Neural cell (in vitro differentiated cells): ENCODE results near the gene B3GALT5. TPM values are rescaled to one million over a fixed set of nuclear protein-coding genes. Genes with fewer than 3 reads are reported as not detected.

Source experiments
- H2AFZ ChIP-seq: fragments of 200-600, 300-800 bp; sonication (generic), shearing (Covaris generic); 2 replicates; pipeline ENCODE4 v1.6.0; 2014; ENCODE audit warnings: low read depth, mild to moderate bottlenecking, antibody characterized with exemption, low read length, moderate library complexity
- H3F3A ChIP-seq: fragments of 200-600 bp; shearing (Covaris generic); 2 replicates; pipeline ENCODE4 v1.6.1; 2016; ENCODE audit warnings: mild to moderate bottlenecking, moderate library complexity, mixed read lengths, antibody characterized with exemption, low read length; ENCODE audit not compliant: insufficient read depth, poor library complexity, severe bottlenecking
- H3K27ac ChIP-seq: fragments of 200-600, 300-800 bp; sonication (generic), shearing (Covaris generic); 2 replicates; pipeline ENCODE4 v1.5.1; 2014; ENCODE audit warnings: mild to moderate bottlenecking, low read length, moderate library complexity
- H3K27me3 ChIP-seq: fragments of 300-800, 200-600 bp; sonication (generic), shearing (Covaris generic); 2 replicates; pipeline ENCODE4 v1.6.0; 2014; ENCODE audit warnings: mild to moderate bottlenecking, low read depth, low read length, moderate library complexity; ENCODE audit not compliant: insufficient read depth
- H3K36me3 ChIP-seq: fragments of 300-800, 200-600 bp; sonication (generic), shearing (Covaris generic); 2 replicates; pipeline ENCODE4 v1.5.1; 2014; ENCODE audit warnings: mild to moderate bottlenecking, antibody characterized with exemption, low read length, moderate library complexity; ENCODE audit not compliant: insufficient read depth
- H3K4me2 ChIP-seq: fragments of 300-800, 200-600 bp; sonication (generic), shearing (Covaris generic); 2 replicates; pipeline ENCODE4 v1.6.0; 2014; ENCODE audit warnings: mild to moderate bottlenecking, low read length
- H3K4me3 ChIP-seq: fragments of 300-800, 200-600 bp; sonication (generic), shearing (Covaris generic); 2 replicates; pipeline ENCODE4 v1.5.1; 2014; ENCODE audit warnings: mild to moderate bottlenecking, low read length, moderate library complexity
- H3K79me2 ChIP-seq: fragments of 200-600 bp; shearing (Covaris generic); replicated peaks from 2 replicates; pipeline ENCODE4 v1.6.0; 2014; ENCODE audit warnings: mild to moderate bottlenecking, low read length, moderate library complexity; ENCODE audit not compliant: insufficient read depth
- H3K9ac ChIP-seq: fragments of 300-800, 200-600 bp; sonication (generic), shearing (Covaris generic); 2 replicates; pipeline ENCODE4 v1.6.1; 2016; ENCODE audit warnings: mild to moderate bottlenecking, low read length, mixed read lengths
- H3K9me2 ChIP-seq: fragments of 200-600 bp; shearing (Covaris generic); 2 replicates; pipeline ENCODE4 v1.6.1; 2016; ENCODE audit warnings: mild to moderate bottlenecking, low read length, mixed read lengths; ENCODE audit not compliant: insufficient read depth
- H3K9me3 ChIP-seq: fragments of 200-600, 300-800 bp; sonication (generic), shearing (Covaris generic); 2 replicates; pipeline ENCODE4 v1.6.1; 2016; ENCODE audit warnings: mild to moderate bottlenecking, mixed run types, low read length, moderate library complexity, mixed read lengths
- H4K20me1 ChIP-seq: fragments of 200-600 bp; shearing (Covaris generic); 2 replicates; pipeline ENCODE4 v1.6.1; 2016; ENCODE audit warnings: mild to moderate bottlenecking, mixed run types; ENCODE audit not compliant: insufficient read depth
- CTCF ChIP-seq: fragments of 450-650 bp; IDR thresholded peaks from 2 replicates; pipeline ENCODE4 v1.5.1; 2014; ENCODE audit warnings: antibody characterized with exemption, mild to moderate bottlenecking, moderate library complexity; ENCODE audit not compliant: poor library complexity, severe bottlenecking
- EP300 ChIP-seq: fragments of 450-650 bp; conservative IDR thresholded peaks from 2 replicates; pipeline ENCODE4 v1.6.1; 2014; ENCODE audit warnings: antibody characterized with exemption, mild to moderate bottlenecking, moderate library complexity; ENCODE audit not compliant: poor library complexity, severe bottlenecking
- EZH2 ChIP-seq: fragments of 200-600, 300-800 bp; shearing (Covaris generic), sonication (generic); IDR thresholded peaks from 2 replicates; pipeline ENCODE4 v1.6.1; 2014; ENCODE audit warnings: antibody characterized with exemption, low read length, borderline replicate concordance, mild to moderate bottlenecking; ENCODE audit not compliant: insufficient read depth, poor library complexity, severe bottlenecking
- MXI1 ChIP-seq: fragments of 450-650 bp; conservative IDR thresholded peaks from 2 replicates; pipeline ENCODE4 v1.6.1; 2014; ENCODE audit warnings: antibody characterized with exemption, mild to moderate bottlenecking; ENCODE audit not compliant: poor library complexity, severe bottlenecking
- POLR2AphosphoS5 ChIP-seq: IDR thresholded peaks from 2 replicates; pipeline ENCODE4 v1.6.1; 2012
- RAD21 ChIP-seq: fragments of 450-650 bp; conservative IDR thresholded peaks from 2 replicates; pipeline ENCODE4 v1.6.1; 2014; ENCODE audit warnings: antibody characterized with exemption, mild to moderate bottlenecking, moderate library complexity
- REST ChIP-seq: IDR thresholded peaks from 2 replicates; pipeline ENCODE4 v1.6.1; 2012; ENCODE audit warnings: borderline replicate concordance
- SMC3 ChIP-seq: fragments of 450-650 bp; conservative IDR thresholded peaks from 2 replicates; pipeline ENCODE4 v1.6.1; 2014; ENCODE audit warnings: antibody characterized with exemption, mild to moderate bottlenecking, moderate library complexity; ENCODE audit not compliant: poor library complexity
- TAF1 ChIP-seq: IDR thresholded peaks from 2 replicates; pipeline ENCODE4 v1.6.1; 2012; ENCODE audit warnings: low read depth
- polyA plus RNA-seq: library from polyadenylated mRNA; depleted of rRNA; stranded (reverse); fragments of >200 nt; gene quantifications from 2 replicates; pipeline ENCODE4 v1.2.3, GENCODE V29; 2014

B3GALT5 gene
- polyA plus RNA-seq, 1 donor from 2014 or later: 0.50 TPM

GRCh38 chr21:39567180-39567972, 45.4 kb upstream of the B3GALT5 start:
- no peaks in the 10 kb centered on the region for H3K36me3 ChIP-seq
- H3K9ac ChIP-seq: no peak overlapping the region
- H2AFZ ChIP-seq: no peak overlapping the region
- no peaks in the 10 kb centered on the region for H3K9me3 ChIP-seq
- H4K20me1 ChIP-seq: no peaks in the 10 kb centered on the region
- no peaks in the 10 kb centered on the region for H3K79me2 ChIP-seq
- H3K27ac ChIP-seq: no peak overlapping the region
- no peaks in the 10 kb centered on the region for H3K27me3 ChIP-seq
- no peak overlapping the region for H3K4me2 ChIP-seq
- H3K9me2 ChIP-seq: no peaks in the 10 kb centered on the region
- no peak overlapping the region for H3K4me3 ChIP-seq
- TF ChIP-seq MXI1: no peak
- TF ChIP-seq REST: no peak
- TF ChIP-seq TAF1: no peak
- no peak for TF ChIP-seq POLR2AphosphoS5
- TF ChIP-seq EP300: no peak
- no peak for TF ChIP-seq EZH2
- TF ChIP-seq SMC3: no peak
- TF ChIP-seq CTCF: no peak
- TF ChIP-seq RAD21: no peak
- H3F3A ChIP-seq: no peaks in the 10 kb centered on the region

- no peaks in the 10 kb centered on the region for H4K20me1 ChIP-seq
- H3K27ac ChIP-seq: no peak overlapping the region
- H3F3A ChIP-seq: no peaks in the 10 kb centered on the region
- no peaks in the 10 kb centered on the region for H3K79me2 ChIP-seq
- H3K4me3 ChIP-seq: no peak overlapping the region
- no peaks in the 10 kb centered on the region for H3K36me3 ChIP-seq
- H3K9ac ChIP-seq: no peak overlapping the region
- no peaks in the 10 kb centered on the region for H3K27me3 ChIP-seq
- no peak for TF ChIP-seq SMC3
- no peak for TF ChIP-seq EP300
- no peak for TF ChIP-seq POLR2AphosphoS5
- TF ChIP-seq MXI1: no peak
- TF ChIP-seq REST: no peak
- no peak for TF ChIP-seq TAF1
- TF ChIP-seq EZH2: no peak
- TF ChIP-seq RAD21: no peak
- TF ChIP-seq CTCF: no peak
- no peak overlapping the region for H3K4me2 ChIP-seq
- no peaks in the 10 kb centered on the region for H3K9me2 ChIP-seq
- no peak overlapping the region for H2AFZ ChIP-seq
- no peaks in the 10 kb centered on the region for H3K9me3 ChIP-seq
Measured at GRCh38 chr21:39568361-39568760, 44.4 kb upstream of the B3GALT5 start.
